Bronchial epithelial cell (primary cell): Measurements from ENCODE around the gene ZNF654. TPM values are rescaled to one million over a fixed set of nuclear protein-coding genes. Genes with fewer than 3 reads are reported as not detected.

Experiments used
- DNase-seq: peaks from one replicate; pipeline ENCODE4 v3.0.0-alpha.2; 2010; ENCODE audit warnings: low read depth
- FAIRE-seq: peaks from 2 replicates; lab custom pipeline; 2011; peaks lifted over from hg19 to GRCh38; lab: Jason Lieb, UNC
- H3K27me3 ChIP-seq: 2 replicates; pipeline ENCODE4 v1.5.1; 2011; ENCODE audit warnings: low read length; ENCODE audit not compliant: control insufficient read depth, insufficient read depth
- H3K36me3 ChIP-seq: 2 replicates; pipeline ENCODE4 v1.5.1; 2011; ENCODE audit warnings: low read length; ENCODE audit not compliant: control insufficient read depth, insufficient read depth
- H3K4me3 ChIP-seq: 2 replicates; pipeline ENCODE4 v1.5.1; 2011; ENCODE audit warnings: mild to moderate bottlenecking, low read depth, low read length, control low read depth
- CTCF ChIP-seq: IDR thresholded peaks from 2 replicates; pipeline ENCODE4 v1.5.1; 2011; ENCODE audit warnings: mild to moderate bottlenecking, moderate library complexity, low read length, control low read depth, inconsistent platforms; ENCODE audit not compliant: insufficient read depth, severe bottlenecking
- total RNA-seq: library from RNA; depleted of rRNA; stranded (reverse); fragments of >200 nt; gene quantifications from 2 replicates; pipeline ENCODE4 v1.2.1, GENCODE V29; 2014

The ZNF654 gene
- total RNA-seq, 1 donor from 2014 or later, result 13.2 TPM

- FAIRE-seq (no peak), DNase-seq (peak; percentile 4)
- peak overlapping the region; percentile 88 for H3K4me3 ChIP-seq
- H3K36me3 ChIP-seq, result no peaks in the 10 kb centered on the region
- TF ChIP-seq CTCF, result no peak
- H3K27me3 ChIP-seq, result no peaks in the 10 kb centered on the region
These were observed 91.8 kb downstream of the ZNF654 start for GRCh38 chr3:88150806-88151205.

GRCh38 chr3:88151358-88151757, 92.3 kb downstream of the ZNF654 start:
- no peak for FAIRE-seq
- H3K4me3 ChIP-seq, result peak overlapping the region; percentile 88
- H3K27me3 ChIP-seq, result no peaks in the 10 kb centered on the region
- DNase-seq, result peak; percentile 12
- no peaks in the 10 kb centered on the region for H3K36me3 ChIP-seq
- TF ChIP-seq CTCF, result no peak

GRCh38 chr3:88152841-88153240, 93.8 kb downstream of the ZNF654 start:
- TF ChIP-seq CTCF, result no peak
- Histone ChIP-seq H3K36me3 (no peaks in the 10 kb centered on the region), H3K27me3 (no peaks in the 10 kb centered on the region), H3K4me3 (no peak overlapping the region)
- DNase-seq (no peak), FAIRE-seq (no peak)

DNA sequence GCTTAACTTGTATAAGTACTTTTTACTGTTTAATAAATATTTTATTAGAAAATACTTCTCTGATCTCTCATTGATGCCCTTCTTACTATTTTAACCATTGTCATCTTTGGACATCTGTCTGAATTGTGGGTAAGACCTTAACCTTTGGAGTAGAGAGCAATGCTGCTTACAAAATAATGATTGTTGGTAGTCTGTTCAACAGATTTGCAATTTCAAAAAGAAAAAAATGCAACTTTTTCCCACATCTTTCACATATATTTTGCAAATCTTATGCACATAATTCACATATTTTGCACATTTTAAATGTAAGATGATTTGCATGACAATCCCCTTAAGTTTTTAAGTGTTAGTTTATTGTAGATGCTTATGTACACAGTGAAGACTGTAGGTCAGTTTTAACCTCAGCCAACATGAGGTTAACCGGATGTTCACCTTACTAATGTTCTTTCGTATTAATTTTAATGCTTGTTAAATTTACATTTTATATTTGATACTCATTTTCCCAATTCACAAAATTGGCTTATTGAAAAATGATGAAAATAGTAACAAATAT, 107.4 kb downstream of the ZNF654 start:
- H3K4me3 ChIP-seq, result no peak overlapping the region
- no peak for FAIRE-seq

GRCh38 chr3:88167173-88167572, 108.1 kb downstream of the ZNF654 start:
- H3K27me3 ChIP-seq, result no peaks in the 10 kb centered on the region
- FAIRE-seq (no peak), DNase-seq (no peak)
- TF ChIP-seq CTCF, result no peak
- no peak overlapping the region for H3K4me3 ChIP-seq
- no peaks in the 10 kb centered on the region for H3K36me3 ChIP-seq

More for the DNA sequence above, 107.4 kb downstream of the ZNF654 start:
- Histone ChIP-seq H3K36me3 (no peaks in the 10 kb centered on the region), H3K27me3 (no peaks in the 10 kb centered on the region)
- DNase-seq, result no peak
- no peak for TF ChIP-seq CTCF

- Histone ChIP-seq H3K36me3 (no peaks in the 10 kb centered on the region), H3K4me3 (no peak overlapping the region), H3K27me3 (no peaks in the 10 kb centered on the region)
- DNase-seq, result no peak
- no peak for FAIRE-seq
- no peak for TF ChIP-seq CTCF
These were observed 108.6 kb downstream of the ZNF654 start for GRCh38 chr3:88167704-88168103.
